ENCODE data around the gene PRSS53.

Gene PRSS53

DNA sequence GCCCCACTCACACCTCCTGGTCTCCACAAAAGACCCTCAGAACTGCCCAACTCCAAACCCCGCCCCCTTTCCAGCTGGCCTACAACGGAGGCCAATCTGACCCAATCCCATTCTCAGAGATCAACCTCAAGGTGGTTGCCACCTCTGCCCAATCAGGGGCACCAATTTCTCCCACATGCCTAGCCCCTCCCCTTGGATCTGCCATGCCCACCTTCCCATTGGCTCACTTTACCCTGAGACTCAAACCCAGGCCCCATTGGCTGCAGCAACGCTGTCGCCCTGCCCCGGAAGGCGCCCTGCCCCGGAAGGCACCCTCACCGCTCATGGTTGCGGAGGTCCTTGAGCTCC, 25.3 kb downstream of the PRSS53 start:
- TF ChIP-seq, protein P1, sequence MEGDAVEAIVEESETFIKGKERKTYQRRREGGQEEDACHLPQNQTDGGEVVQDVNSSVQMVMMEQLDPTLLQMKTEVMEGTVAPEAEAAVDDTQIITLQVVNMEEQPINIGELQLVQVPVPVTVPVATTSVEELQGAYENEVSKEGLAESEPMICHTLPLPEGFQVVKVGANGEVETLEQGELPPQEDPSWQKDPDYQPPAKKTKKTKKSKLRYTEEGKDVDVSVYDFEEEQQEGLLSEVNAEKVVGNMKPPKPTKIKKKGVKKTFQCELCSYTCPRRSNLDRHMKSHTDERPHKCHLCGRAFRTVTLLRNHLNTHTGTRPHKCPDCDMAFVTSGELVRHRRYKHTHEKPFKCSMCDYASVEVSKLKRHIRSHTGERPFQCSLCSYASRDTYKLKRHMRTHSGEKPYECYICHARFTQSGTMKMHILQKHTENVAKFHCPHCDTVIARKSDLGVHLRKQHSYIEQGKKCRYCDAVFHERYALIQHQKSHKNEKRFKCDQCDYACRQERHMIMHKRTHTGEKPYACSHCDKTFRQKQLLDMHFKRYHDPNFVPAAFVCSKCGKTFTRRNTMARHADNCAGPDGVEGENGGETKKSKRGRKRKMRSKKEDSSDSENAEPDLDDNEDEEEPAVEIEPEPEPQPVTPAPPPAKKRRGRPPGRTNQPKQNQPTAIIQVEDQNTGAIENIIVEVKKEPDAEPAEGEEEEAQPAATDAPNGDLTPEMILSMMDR (IDR thresholded peaks at IDR 0.05; ENCODE audit: low read length, missing control alignments): no peak
- no peak for DNase-seq (ENCODE audit: low read depth)
- no peak overlapping the region for H3K4me3 ChIP-seq (replicated peaks; ENCODE audit: low read depth, low read length)

DNA sequence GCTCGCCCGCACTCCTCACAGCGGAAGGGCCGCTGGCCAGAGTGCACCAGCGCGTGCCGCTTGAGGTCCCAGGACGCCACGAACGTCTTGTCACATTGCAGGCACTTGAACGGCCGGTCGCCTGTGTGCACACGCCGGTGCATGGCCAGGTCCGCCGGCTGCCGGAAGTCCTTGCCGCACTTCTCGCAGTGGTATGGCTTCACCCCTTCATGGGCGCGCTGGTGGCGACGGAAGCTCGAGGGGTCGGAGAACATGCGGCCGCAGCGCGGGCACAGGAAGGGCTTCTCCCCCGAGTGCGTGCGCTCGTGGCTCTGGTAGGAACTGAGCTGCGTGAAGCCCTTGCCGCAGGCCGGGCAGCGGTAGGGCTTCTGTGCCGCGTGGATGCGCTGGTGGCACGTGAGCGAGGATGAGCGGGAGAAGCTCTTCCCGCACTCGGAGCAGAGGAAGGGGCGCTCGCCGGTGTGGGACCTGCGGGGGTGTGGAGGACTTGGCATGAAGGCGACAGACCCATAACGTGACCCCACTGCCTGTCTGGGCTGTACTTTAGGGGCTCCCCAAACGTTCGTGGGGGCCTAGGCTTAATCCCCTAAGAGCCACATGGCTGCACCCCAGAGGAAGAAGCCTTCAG, 26.8 kb downstream of the PRSS53 start:
- no peak for DNase-seq (ENCODE audit: low read depth)
- TF ChIP-seq, protein P1 (IDR thresholded peaks at IDR 0.05; ENCODE audit: low read length, missing control alignments): no peak
- no peak overlapping the region for H3K4me3 ChIP-seq (replicated peaks; ENCODE audit: low read depth, low read length)

DNA sequence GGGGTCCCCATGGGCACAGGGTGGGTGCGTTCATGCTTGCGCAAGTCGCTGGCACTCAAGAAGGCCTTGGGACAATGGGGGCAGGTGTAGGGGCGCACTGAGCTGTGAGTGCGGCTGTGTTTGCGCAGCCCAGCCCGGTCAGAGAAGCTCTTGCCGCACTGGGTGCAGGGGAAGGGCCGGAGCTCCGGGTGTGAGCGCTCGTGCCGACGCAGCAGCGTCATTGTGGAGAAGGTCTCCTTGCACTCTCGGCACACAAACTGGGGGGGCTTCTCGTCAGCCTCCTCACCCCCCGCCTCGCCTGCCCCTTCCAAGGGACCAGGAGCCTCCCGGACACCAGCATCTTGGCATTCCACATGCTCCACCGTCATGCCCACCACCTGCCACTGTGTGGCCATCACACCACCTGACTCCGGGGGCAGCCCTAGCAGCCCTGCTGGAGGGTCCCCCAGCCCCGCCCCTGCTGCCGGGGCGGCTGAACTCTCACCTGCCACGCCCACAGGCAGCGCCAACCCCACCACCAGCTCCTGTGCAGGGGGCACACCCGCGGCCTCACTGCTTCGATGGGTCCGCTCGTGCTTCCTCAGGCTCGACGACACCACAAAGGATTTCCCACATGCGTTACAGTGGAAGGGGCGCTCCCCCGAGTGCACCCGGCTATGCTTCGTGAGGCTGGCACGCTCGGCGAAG, 27.5 kb downstream of the PRSS53 start:
- no peak for DNase-seq (ENCODE audit: low read depth)
- TF ChIP-seq, protein P1 (IDR thresholded peaks at IDR 0.05; ENCODE audit: low read length, missing control alignments): no peak

DNA sequence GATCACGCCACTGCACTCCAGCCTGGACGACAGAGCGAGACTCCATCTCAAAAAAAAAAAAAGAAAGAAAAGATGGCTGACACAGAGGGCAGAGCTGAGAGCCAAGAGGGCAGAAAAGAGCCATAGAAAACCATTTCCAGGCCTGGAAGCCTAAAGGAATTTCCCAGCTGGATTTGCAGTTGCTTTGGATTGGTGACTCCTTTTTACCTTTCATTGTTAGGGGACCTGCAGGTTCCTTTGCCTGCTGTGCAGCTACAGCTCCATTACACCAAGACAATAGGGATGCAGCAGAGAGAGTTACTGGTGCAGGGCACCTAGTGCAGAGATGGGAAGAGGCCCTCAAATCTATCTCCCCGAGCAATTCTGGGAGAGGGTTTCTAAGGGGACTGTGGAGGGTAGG, 33.1 kb downstream of the PRSS53 start:
- no peak for DNase-seq (ENCODE audit: low read depth)
- H3K4me3 ChIP-seq (replicated peaks; ENCODE audit: low read depth, low read length): no peak overlapping the region
- TF ChIP-seq, protein P1 (IDR thresholded peaks at IDR 0.05; ENCODE audit: low read length, missing control alignments): no peak

More for the DNA sequence above, 27.5 kb downstream of the PRSS53 start:
- H3K4me3 ChIP-seq (replicated peaks; ENCODE audit: low read depth, low read length): no peak overlapping the region

DNA sequence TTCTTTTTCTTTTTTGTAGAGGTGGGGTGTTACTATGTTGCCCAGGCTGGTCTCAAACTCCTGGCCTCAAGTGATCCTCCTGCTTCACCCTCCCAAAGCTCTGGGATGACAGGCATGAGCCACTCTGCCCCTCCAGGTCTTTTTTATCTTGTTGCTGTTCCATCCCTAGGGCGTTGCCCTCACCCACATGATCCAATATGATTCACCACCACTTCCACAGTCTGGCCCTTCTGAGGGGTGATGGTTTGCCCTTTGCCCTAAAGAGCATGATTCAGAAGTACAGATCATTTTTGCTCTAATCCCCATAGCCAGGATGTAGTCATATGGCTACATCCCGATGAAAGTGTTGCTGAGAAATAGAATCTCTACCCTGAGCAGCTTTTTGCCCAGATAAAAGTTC, 36.6 kb downstream of the PRSS53 start:
- TF ChIP-seq, protein P1 (IDR thresholded peaks at IDR 0.05; ENCODE audit: low read length, missing control alignments): no peak
- DNase-seq (ENCODE audit: low read depth): peak; percentile 79
- H3K4me3 ChIP-seq (replicated peaks; ENCODE audit: low read depth, low read length): no peak overlapping the region

DNA sequence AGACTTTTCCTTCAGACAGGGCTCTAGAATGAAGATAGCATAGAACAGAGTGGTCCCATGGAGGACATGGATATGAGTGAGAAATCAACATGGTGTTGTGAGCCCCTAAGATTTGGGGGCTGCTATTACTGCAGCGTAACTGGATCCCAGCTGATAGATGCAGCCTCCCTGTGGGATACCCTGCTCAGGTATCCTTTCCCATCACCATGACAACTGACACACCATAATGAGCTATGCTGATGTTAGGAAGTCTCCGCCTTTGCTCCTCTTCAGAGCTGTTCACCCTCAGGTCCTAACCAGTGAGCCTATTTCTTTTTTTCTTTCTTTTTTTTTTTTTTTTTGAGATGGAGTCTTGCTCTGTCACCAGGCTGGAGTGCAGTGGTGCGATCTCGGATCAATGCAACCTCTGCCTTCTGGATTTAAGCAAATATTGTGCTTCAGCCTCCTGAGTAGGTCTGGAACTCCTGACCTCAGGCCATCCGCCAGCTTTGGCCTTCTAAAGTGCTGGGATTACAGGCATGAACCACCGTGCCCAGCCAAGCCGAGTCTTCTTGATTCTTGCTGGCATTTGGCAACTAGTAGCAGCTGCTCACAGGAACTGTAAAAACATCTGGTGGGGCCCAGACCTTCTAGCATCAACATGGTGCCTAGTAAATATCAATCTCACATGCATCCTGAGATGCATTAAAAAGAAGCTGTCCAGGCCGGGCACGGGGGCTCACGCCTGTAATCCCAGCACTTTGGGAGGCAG, 38.3 kb downstream of the PRSS53 start:
- TF ChIP-seq, protein P1 (IDR thresholded peaks at IDR 0.05; ENCODE audit: low read length, missing control alignments): no peak
- DNase-seq (ENCODE audit: low read depth): no peak
- no peak overlapping the region for H3K4me3 ChIP-seq (replicated peaks; ENCODE audit: low read depth, low read length)

All from fibroblast of pulmonary artery (primary cell).